SJSA1 (cell line): Measurements from ENCODE around the gene AGFG2. TPM values are rescaled to one million over a fixed set of nuclear protein-coding genes. Genes with fewer than 3 reads are reported as not detected.
"Not testable (repeated sequence)": the region's sequence is repeated elsewhere in the genome, so short reads cannot be mapped to it uniquely, and the experiment has no call there.

ENCODE experiments used
- DNase-seq, 2 experiments: peaks; one replicate each; pipeline ENCODE4 v3.0.0-alpha.2; 2015 to 2020; ENCODE audit warnings: low spot score in 2 of 2, low read depth in 1 of 2
- H3K27ac ChIP-seq: fragments of 250-450 bp; sonication (Bioruptor Pico); 2 replicates; pipeline ENCODE4 v1.5.1; 2020; ENCODE audit warnings: mild to moderate bottlenecking, moderate library complexity
- H3K27me3 ChIP-seq: fragments of 250-450 bp; sonication (Bioruptor Pico); replicated peaks from 2 replicates; pipeline ENCODE4 v1.5.1; 2020; ENCODE audit warnings: mild to moderate bottlenecking, moderate library complexity
- H3K36me3 ChIP-seq: fragments of 250-450 bp; sonication (Bioruptor Pico); 2 replicates; pipeline ENCODE4 v1.5.1; 2020; ENCODE audit warnings: mild to moderate bottlenecking
- H3K4me1 ChIP-seq: fragments of 250-450 bp; sonication (Bioruptor Pico); replicated peaks from 2 replicates; pipeline ENCODE4 v1.6.1; 2021; ENCODE audit warnings: mild to moderate bottlenecking
- H3K4me3 ChIP-seq: fragments of 250-450 bp; sonication (Bioruptor Pico); 2 replicates; pipeline ENCODE4 v1.5.1; 2020; ENCODE audit warnings: mild to moderate bottlenecking
- H3K9me3 ChIP-seq: fragments of 250-450 bp; sonication (Bioruptor Pico); replicated peaks from 2 replicates; pipeline ENCODE4 v1.5.1; 2020; ENCODE audit warnings: mild to moderate bottlenecking
- total RNA-seq: library from RNA; depleted of rRNA; stranded (reverse); fragments of >200 nt; shearing (Covaris generic); gene quantifications from 2 replicates; pipeline ENCODE4 v1.2.3, GENCODE V29; 2014

AGFG2 gene
- total RNA-seq, 1 experiment from 2014 or later, result 24.2 TPM

- not testable (repeated sequence) for H3K9me3 ChIP-seq, H3K27me3 ChIP-seq, H3K36me3 ChIP-seq, H3K4me3 ChIP-seq, H3K27ac ChIP-seq, DNase-seq
- H3K4me1 ChIP-seq, result peaks cover 10% of the 10 kb centered on the region; the same call in 1 of the 2 replicates
These were observed 3.0 kb upstream of the AGFG2 start for GRCh38 chr7:100535982-100536381.

GRCh38 chr7:100536695-100537094 lies 2.3 kb upstream of the AGFG2 start:
- H3K9me3 ChIP-seq, H3K27ac ChIP-seq, H3K27me3 ChIP-seq, DNase-seq, H3K36me3 ChIP-seq, H3K4me3 ChIP-seq: not testable (repeated sequence)
- peaks cover 10% of the 10 kb centered on the region; the same call in 1 of the 2 replicates for H3K4me1 ChIP-seq

- DNase-seq, result no peak
- peak overlapping the region; percentile 23 for H3K27ac ChIP-seq
- H3K36me3 ChIP-seq, result no peaks in the 10 kb centered on the region
- H3K9me3 ChIP-seq, result no peaks in the 10 kb centered on the region
- peaks cover 10% of the 10 kb centered on the region; the same call in 1 of the 2 replicates for H3K4me1 ChIP-seq
- H3K4me3 ChIP-seq, result peak overlapping the region; percentile 28
- H3K27me3 ChIP-seq, result no peaks in the 10 kb centered on the region
These were observed 702 bp upstream of the AGFG2 start for GRCh38 chr7:100538348-100538653.

GRCh38 chr7:100539436-100540006 lies 518 bp downstream of the AGFG2 start:
- Histone ChIP-seq H3K27ac (no peak overlapping the region), H3K9me3 (no peaks in the 10 kb centered on the region), H3K36me3 (no peaks in the 10 kb centered on the region)

GRCh38 chr7:100540073-100540723 lies 1.2 kb downstream of the AGFG2 start:
- H3K9me3 ChIP-seq, result no peaks in the 10 kb centered on the region
- H3K27me3 ChIP-seq, result no peaks in the 10 kb centered on the region
- no peak for DNase-seq
- peaks cover 25% of the 10 kb centered on the region for H3K4me1 ChIP-seq
- H3K27ac ChIP-seq, result no peak overlapping the region
- peak overlapping the region; percentile 64 for H3K4me3 ChIP-seq
- H3K36me3 ChIP-seq, result no peaks in the 10 kb centered on the region

More at GRCh38 chr7:100539436-100540006, 518 bp downstream of the AGFG2 start:
- no peak for DNase-seq
- Histone ChIP-seq H3K4me3 (peak overlapping the region; percentile 64), H3K4me1 (peaks cover 19% of the 10 kb centered on the region; the same call in 1 of the 2 replicates), H3K27me3 (no peaks in the 10 kb centered on the region)

GRCh38 chr7:100541309-100541708 lies 2.3 kb downstream of the AGFG2 start:
- not testable (repeated sequence) for H3K36me3 ChIP-seq, H3K9me3 ChIP-seq, DNase-seq, H3K4me3 ChIP-seq, H3K27me3 ChIP-seq, H3K27ac ChIP-seq
- peaks cover 36% of the 10 kb centered on the region for H3K4me1 ChIP-seq

GRCh38 chr7:100543586-100543985 lies 4.6 kb downstream of the AGFG2 start:
- Histone ChIP-seq H3K27me3 (no peaks in the 10 kb centered on the region), H3K36me3 (peaks cover 4% of the 10 kb centered on the region; the same call in 1 of the 2 replicates), H3K4me1 (peaks cover 47% of the 10 kb centered on the region), H3K9me3 (no peaks in the 10 kb centered on the region), H3K27ac (no peak overlapping the region), H3K4me3 (no peak overlapping the region)
- no peak for DNase-seq

GRCh38 chr7:100544386-100544785 lies 5.4 kb downstream of the AGFG2 start:
- peaks cover 48% of the 10 kb centered on the region for H3K4me1 ChIP-seq
- H3K27me3 ChIP-seq, result no peaks in the 10 kb centered on the region
- no peaks in the 10 kb centered on the region for H3K9me3 ChIP-seq
- no peak overlapping the region for H3K4me3 ChIP-seq
- H3K36me3 ChIP-seq, result peaks cover 9% of the 10 kb centered on the region
- no peak for DNase-seq
- H3K27ac ChIP-seq, result no peak overlapping the region

- peaks cover 48% of the 10 kb centered on the region for H3K4me1 ChIP-seq
- no peak overlapping the region for H3K4me3 ChIP-seq
- peak overlapping the region; percentile 72 for H3K27ac ChIP-seq
- H3K9me3 ChIP-seq, result no peaks in the 10 kb centered on the region
- peaks cover 15% of the 10 kb centered on the region for H3K36me3 ChIP-seq
- no peak for DNase-seq
- H3K27me3 ChIP-seq, result no peaks in the 10 kb centered on the region
These were observed 6.0 kb downstream of the AGFG2 start for GRCh38 chr7:100544967-100545359.

- DNase-seq, result peak; percentile 85 to 86
- Histone ChIP-seq H3K27me3 (no peaks in the 10 kb centered on the region), H3K4me3 (no peak overlapping the region), H3K9me3 (no peaks in the 10 kb centered on the region), H3K4me1 (peaks cover 48% of the 10 kb centered on the region), H3K36me3 (peaks cover 18% of the 10 kb centered on the region), H3K27ac (peak overlapping the region; percentile 72)
These were observed 6.5 kb downstream of the AGFG2 start for GRCh38 chr7:100545360-100546128.

- Histone ChIP-seq H3K27ac (peak overlapping the region; percentile 72), H3K9me3 (no peaks in the 10 kb centered on the region), H3K4me1 (peaks cover 48% of the 10 kb centered on the region), H3K27me3 (no peaks in the 10 kb centered on the region), H3K4me3 (no peak overlapping the region), H3K36me3 (peaks cover 19% of the 10 kb centered on the region)
- DNase-seq, result no peak
These were observed 7.3 kb downstream of the AGFG2 start for GRCh38 chr7:100546129-100546925.

GRCh38 chr7:100546926-100547800 lies 8.2 kb downstream of the AGFG2 start:
- Histone ChIP-seq H3K4me1 (peaks cover 48% of the 10 kb centered on the region), H3K27me3 (no peaks in the 10 kb centered on the region), H3K27ac (peak overlapping the region; percentile 72), H3K4me3 (no peak overlapping the region), H3K9me3 (no peaks in the 10 kb centered on the region), H3K36me3 (peaks cover 23% of the 10 kb centered on the region)
- DNase-seq, result no peak

- peak overlapping the region; percentile 25 for H3K27ac ChIP-seq
- no peak for DNase-seq
- peaks cover 30% of the 10 kb centered on the region for H3K36me3 ChIP-seq
- H3K4me3 ChIP-seq, result no peak overlapping the region
- no peaks in the 10 kb centered on the region for H3K9me3 ChIP-seq
- H3K4me1 ChIP-seq, result peaks cover 48% of the 10 kb centered on the region
- H3K27me3 ChIP-seq, result no peaks in the 10 kb centered on the region
These were observed 8.9 kb downstream of the AGFG2 start for GRCh38 chr7:100547872-100548271.
